GM18526 (cell line): ENCODE results near the gene GLCCI1.

Experiments used
- POLR2A ChIP-seq: IDR thresholded peaks from 3 replicates; pipeline ENCODE4 v1.6.1; 2011; ENCODE audit not compliant: insufficient read length; ENCODE audit errors: extremely low read depth

GLCCI1 gene

DNA sequence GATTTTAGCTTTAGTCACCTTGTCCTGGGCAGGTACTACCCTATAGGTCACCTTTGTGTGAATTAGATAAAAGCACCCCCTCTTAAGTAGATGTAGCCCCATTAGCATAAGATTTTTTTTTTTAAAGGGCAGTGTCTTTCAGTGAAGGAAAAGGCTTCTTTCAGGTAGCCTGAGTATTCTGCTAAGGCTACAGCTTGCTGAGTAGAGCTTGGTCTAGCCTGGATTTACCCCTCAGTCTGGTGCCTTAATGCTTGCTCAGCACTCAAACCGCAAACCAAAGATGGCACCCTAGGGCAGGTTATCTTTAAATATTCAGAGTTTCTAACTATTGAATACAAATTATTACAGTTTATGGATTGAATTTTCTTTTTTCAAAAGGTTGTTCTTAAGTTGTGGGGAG lies 83.4 kb downstream of the GLCCI1 start:
- no peak for TF ChIP-seq POLR2A

DNA sequence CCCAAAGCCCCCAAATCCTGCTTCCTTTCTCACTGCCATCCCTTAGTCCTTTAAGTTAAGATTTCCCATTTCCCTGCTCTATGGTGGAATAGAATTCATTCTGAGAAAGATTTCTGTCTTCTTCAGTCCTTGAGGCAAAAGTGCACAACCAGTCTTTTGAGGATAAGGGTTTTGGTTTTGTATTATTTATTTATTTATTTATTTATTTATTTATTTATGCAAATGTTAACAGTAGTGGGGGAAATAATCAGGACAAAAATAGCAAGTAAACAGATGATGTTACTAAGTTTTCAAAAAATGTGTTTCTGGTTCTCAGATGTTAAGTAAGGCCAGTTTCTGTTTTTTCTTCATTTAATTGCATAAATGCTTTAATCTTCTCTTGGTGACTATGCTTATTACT lies 84.2 kb downstream of the GLCCI1 start:
- TF ChIP-seq POLR2A = no peak

DNA sequence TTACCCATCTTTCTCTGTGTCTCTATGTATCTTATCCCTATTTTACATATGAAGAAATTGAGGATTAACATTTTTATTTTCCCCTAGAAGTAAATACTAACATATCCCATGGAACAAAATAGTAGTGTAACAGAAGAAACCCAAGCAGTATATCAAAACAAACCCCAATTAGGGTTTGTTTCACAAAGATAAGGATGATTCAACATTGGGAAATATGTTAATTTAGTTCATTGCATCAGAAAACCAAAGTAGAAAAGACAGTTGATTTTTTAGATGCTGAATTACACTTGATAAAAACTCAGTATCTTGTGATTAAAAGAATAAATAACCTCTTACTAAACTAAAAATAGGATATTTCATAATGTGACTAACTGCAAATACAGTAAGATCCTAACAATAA lies 87.8 kb downstream of the GLCCI1 start:
- no peak for TF ChIP-seq POLR2A

DNA sequence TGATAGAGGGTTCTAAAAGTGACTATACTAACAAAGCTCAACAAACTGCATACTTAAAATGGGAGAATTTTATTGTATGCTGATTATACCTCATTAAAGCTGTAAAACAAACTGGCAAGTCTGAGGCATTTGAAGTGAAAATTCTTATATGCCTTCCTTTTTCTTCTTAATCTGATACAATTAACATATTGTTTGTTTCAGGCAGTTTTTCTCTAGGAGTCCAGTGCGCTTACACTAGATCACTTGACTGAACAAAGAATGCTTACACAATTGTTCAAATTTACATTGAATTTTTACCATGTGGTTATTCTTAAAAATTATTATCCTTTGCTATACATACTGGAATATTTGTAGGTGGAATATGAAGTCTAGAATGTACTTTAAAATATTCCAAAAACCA lies 89.0 kb downstream of the GLCCI1 start:
- no peak for TF ChIP-seq POLR2A

DNA sequence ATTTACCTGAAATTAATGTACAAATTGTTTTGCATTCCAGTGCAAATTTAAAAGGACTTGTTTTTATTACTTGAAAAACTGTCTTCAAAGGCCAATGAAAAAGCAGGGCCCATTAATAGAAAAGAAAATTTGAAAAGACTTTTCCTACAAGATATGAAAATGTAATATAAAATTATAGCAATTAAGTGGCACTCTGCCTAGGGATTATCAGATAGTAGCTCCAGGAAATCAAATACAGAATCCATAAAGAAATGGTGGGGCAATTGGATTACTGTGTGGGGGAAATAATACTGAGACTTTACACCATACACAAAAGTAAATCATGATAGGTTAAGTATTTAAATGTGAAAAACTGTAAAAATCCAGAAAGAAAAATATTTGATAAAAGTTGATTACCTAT lies 89.7 kb downstream of the GLCCI1 start:
- TF ChIP-seq POLR2A = no peak

- TF ChIP-seq POLR2A = no peak
Measured at GRCh38 chr7:8058852-8059251, 90.3 kb downstream of the GLCCI1 start.

DNA sequence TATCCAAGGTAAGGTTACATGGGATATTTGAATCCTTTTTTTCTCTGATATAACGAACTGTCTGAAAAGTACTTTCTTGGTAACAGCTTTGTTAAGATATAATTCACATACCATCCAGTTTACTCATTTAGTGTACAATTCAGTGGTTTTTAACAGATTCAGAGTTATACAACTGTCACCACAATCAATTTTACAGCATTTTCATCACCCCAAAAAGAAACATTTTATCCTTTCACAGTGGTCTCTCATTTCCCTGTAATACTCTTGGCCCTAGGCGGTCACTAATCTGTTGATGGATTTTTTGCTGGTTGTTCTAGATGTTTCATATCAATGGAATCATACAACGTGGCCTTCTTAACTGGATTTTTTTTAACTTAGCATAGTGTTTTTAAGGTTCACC lies 91.6 kb downstream of the GLCCI1 start:
- no peak for TF ChIP-seq POLR2A

DNA sequence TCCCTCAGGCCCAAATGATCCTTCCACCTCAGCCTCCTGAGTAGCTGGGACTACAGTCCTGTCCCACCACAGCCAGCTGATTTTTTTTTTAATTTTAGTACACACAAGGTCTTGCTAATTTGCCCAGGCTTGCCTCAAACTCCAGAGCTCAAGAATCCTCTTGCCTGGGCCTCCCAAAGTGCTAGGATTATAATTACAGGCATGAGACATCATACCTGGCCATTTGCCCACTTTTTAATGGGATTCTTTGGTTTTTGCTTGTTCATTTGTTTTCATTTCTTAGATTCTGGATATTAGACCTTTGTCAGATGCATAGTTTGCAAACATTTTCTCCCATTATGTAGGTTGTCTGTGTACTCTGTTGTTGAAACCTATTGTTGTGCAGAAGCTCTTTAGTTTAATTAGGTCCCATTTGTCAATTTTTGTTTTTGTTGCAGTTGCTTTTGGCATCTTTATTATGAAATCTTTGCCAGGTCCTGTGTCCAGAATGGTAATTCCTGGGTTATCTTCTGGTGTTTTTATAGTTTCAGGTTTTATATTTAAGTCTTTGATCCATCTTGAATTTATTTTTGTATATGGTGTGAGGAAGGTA lies 95.2 kb downstream of the GLCCI1 start:
- no peak for TF ChIP-seq POLR2A

- no peak for TF ChIP-seq POLR2A
Measured at GRCh38 chr7:8064828-8065227, 96.2 kb downstream of the GLCCI1 start.

DNA sequence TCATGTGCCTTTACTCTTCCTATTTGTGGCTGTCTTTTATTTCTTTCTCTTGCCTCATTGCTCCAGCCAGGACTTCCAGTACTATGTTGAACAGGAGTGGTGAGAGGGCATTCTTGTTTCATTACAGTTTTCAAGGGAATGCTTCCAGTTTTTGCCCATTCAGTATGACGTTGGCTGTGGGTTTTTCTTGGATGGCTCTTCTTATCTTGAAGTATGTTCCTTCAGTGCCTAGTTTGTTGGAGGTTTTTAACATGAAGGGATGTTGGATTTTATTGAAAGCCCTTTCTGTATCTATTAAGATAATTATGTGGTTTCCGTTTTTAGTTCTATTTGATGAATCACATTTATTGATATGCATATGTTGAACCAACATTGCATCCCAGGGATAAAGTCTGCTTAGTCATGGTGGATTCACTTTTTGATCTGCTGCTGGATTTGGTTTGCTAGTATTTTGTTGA lies 96.8 kb downstream of the GLCCI1 start:
- no peak for TF ChIP-seq POLR2A

GRCh38 chr7:8068892-8069686 lies 100.5 kb downstream of the GLCCI1 start:
- no peak for TF ChIP-seq POLR2A

DNA sequence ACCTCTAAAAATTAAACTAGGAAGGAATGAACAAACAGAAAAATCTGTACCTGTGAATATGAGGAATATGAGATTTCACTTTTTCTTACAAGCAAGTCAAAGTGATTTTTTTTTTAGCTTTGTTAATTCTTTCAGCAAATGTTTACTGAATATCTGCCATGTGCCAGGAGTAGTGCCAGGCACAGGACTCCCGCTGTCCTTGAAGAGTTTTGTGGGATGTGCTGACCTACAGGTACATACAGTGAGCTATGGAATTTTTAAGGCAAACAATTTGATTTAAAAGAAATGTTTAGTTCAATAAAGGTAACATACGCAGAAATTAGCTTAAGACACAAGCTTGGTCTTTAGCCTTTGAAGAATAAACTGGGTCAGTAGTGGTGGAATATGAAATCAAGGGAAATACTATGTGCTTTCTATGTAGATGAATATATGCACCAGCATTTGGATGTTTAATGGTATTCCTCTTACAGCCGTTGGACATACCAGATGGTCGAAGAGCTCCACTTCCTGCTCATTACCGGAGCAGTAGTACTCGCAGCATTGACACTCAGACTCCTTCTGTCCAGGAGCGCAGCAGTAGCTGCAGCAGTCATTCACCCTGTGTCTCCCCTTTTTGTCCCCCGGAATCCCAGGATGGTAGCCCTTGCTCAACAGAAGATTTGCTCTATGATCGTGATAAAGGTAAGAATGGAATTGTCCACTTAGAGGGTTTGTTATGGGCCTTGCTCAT lies 102.0 kb downstream of the GLCCI1 start:
- TF ChIP-seq POLR2A = no peak

GRCh38 chr7:8078418-8078817 lies 109.8 kb downstream of the GLCCI1 start:
- TF ChIP-seq POLR2A = no peak

- no peak for TF ChIP-seq POLR2A
Measured at GRCh38 chr7:8082762-8083161, 114.2 kb downstream of the GLCCI1 start.

GRCh38 chr7:8084836-8085235 lies 116.2 kb downstream of the GLCCI1 start:
- no peak for TF ChIP-seq POLR2A

GRCh38 chr7:8085420-8085819 lies 116.8 kb downstream of the GLCCI1 start:
- TF ChIP-seq POLR2A = no peak
